Endothelial cell of umbilical vein (primary cell): ENCODE measurements around the gene TTF2. TPM values are rescaled to one million over a fixed set of nuclear protein-coding genes. Genes with fewer than 3 reads are reported as not detected.

Experiments used
- BruUV-seq: library from RNA; stranded (reverse); fragments of 400-500 nt; replicated peaks from 2 replicates; lab custom pipeline; 2021; lab: Mats Ljungman, UMichigan
- CTCF ChIA-PET: fragments of 300-600, 350-600 bp; sonication (Branson Sonifier 250); formaldehyde crosslinking; loops from one replicate; lab custom pipeline; 2021; ENCODE audit warnings: antibody characterized with exemption, inconsistent platforms; lab: Charles Lee
- POLR2A ChIA-PET: fragments of 300-600, 350-600 bp; sonication (Branson Sonifier 250); formaldehyde crosslinking; loops from one replicate; lab custom pipeline; 2021; ENCODE audit warnings: antibody characterized with exemption, inconsistent platforms; lab: Charles Lee
- DNase-seq: peaks from one replicate; pipeline ENCODE4 v3.0.0-alpha.2; 2011; ENCODE audit warnings: low read depth, low spot score
- FAIRE-seq: peaks from 2 replicates; lab custom pipeline; 2011; peaks lifted over from hg19 to GRCh38; lab: Jason Lieb, UNC
- H2AFZ ChIP-seq: 2 replicates; pipeline ENCODE4 v1.6.0; 2012; ENCODE audit warnings: low read depth, low read length, control low read depth, inconsistent platforms
- H3K27ac ChIP-seq: 2 replicates; pipeline ENCODE4 v1.5.1; 2011; ENCODE audit warnings: low read depth, mild to moderate bottlenecking, control low read depth, low read length, moderate library complexity; ENCODE audit not compliant: insufficient read depth
- H3K27me3 ChIP-seq, 2 experiments: 2 replicates each; pipeline versions ENCODE4 v1.6.0 to v1.6.1; 2011; ENCODE audit warnings: low read length in 2 of 2, mixed read lengths in 1 of 2; ENCODE audit not compliant: control insufficient read depth in 2 of 2, insufficient read depth in 2 of 2
- H3K36me3 ChIP-seq, 2 experiments: 2 replicates in 1 of 2; 3 replicates in 1 of 2; pipeline ENCODE4 v1.5.1; 2011; ENCODE audit warnings: low read length in 2 of 2, mild to moderate bottlenecking in 1 of 2, moderate library complexity in 1 of 2; ENCODE audit not compliant: control insufficient read depth in 2 of 2, insufficient read depth in 2 of 2; ENCODE audit errors: extremely low read depth in 1 of 2
- H3K4me1 ChIP-seq: 3 replicates; pipeline ENCODE4 v1.5.1; 2011; ENCODE audit warnings: mild to moderate bottlenecking, low read length; ENCODE audit not compliant: control insufficient read depth, insufficient read depth; ENCODE audit errors: extremely low read depth
- H3K4me2 ChIP-seq: 2 replicates; pipeline ENCODE4 v1.6.1; 2011; ENCODE audit warnings: low read length, control low read depth, mixed read lengths; ENCODE audit not compliant: insufficient read depth
- H3K4me3 ChIP-seq, 3 experiments: fragments of 200-600 bp in 1 of 3; sonication (generic), shearing (Covaris generic) in 1 of 3; replicated peaks in 1 of 3; 2 replicates each; pipeline ENCODE4 v1.5.1; 2011 to 2016; ENCODE audit warnings: control low read depth in 3 of 3, low read length in 3 of 3, mild to moderate bottlenecking in 2 of 3, inconsistent platforms in 1 of 3, low read depth in 1 of 3, moderate library complexity in 1 of 3; ENCODE audit not compliant: insufficient read depth in 1 of 3
- H3K79me2 ChIP-seq: 2 replicates; pipeline ENCODE4 v1.6.0; 2012; ENCODE audit warnings: low read length, inconsistent platforms; ENCODE audit not compliant: control insufficient read depth, insufficient read depth
- H3K9ac ChIP-seq: replicated peaks from 2 replicates; pipeline ENCODE3; 2011; ENCODE audit warnings: low read length, control low read depth; ENCODE audit not compliant: insufficient read depth; ENCODE audit errors: extremely low read depth
- H3K9me1 ChIP-seq: replicated peaks from 3 replicates; pipeline ENCODE4 v1.6.0; 2011; ENCODE audit warnings: mild to moderate bottlenecking, low read length; ENCODE audit not compliant: control insufficient read depth, insufficient read depth; ENCODE audit errors: extremely low read depth
- H3K9me3 ChIP-seq: replicated peaks from 2 replicates; pipeline ENCODE4 v1.5.1; 2012; ENCODE audit warnings: low read length, inconsistent platforms; ENCODE audit not compliant: control insufficient read depth, insufficient read depth
- H4K20me1 ChIP-seq: replicated peaks from 2 replicates; pipeline ENCODE3; 2011; ENCODE audit warnings: mild to moderate bottlenecking, low read length; ENCODE audit not compliant: control insufficient read depth, insufficient read depth; ENCODE audit errors: extremely low read depth
- EZH2 ChIP-seq: IDR thresholded peaks from 2 replicates; pipeline ENCODE4 v1.6.1; 2012; ENCODE audit warnings: borderline replicate concordance, low read depth, mild to moderate bottlenecking, moderate library complexity, low read length, inconsistent platforms; ENCODE audit not compliant: severe bottlenecking
- FOS ChIP-seq: IDR thresholded peaks from 2 replicates; pipeline ENCODE4 v1.6.1; 2011; ENCODE audit warnings: mild to moderate bottlenecking, low read length, moderate library complexity, borderline replicate concordance; ENCODE audit not compliant: insufficient read depth
- GATA2 ChIP-seq: IDR thresholded peaks from 2 replicates; pipeline ENCODE4 v1.7.0; 2011; ENCODE audit warnings: low read depth, mild to moderate bottlenecking, moderate library complexity, mixed read lengths, low read length; ENCODE audit not compliant: insufficient read length, insufficient read depth
- JUN ChIP-seq: IDR thresholded peaks from 2 replicates; pipeline ENCODE4 v1.6.1; 2011; ENCODE audit warnings: borderline replicate concordance, low read depth; ENCODE audit not compliant: insufficient read length, insufficient read depth
- MAX ChIP-seq: IDR thresholded peaks from 2 replicates; pipeline ENCODE4 v1.6.1; 2011; ENCODE audit not compliant: insufficient read depth, insufficient read length
- MYC ChIP-seq: IDR thresholded peaks from one replicate; pipeline ENCODE4 v1.6.1; 2011; ENCODE audit warnings: mild to moderate bottlenecking, low read depth, low read length
- POLR2A ChIP-seq: IDR thresholded peaks from 2 replicates; pipeline ENCODE4 v1.6.1; 2012; ENCODE audit warnings: low read depth, mild to moderate bottlenecking, control low read depth, low read length
- POLR2AphosphoS5 ChIP-seq: IDR thresholded peaks from 2 replicates; pipeline ENCODE4 v1.6.1; 2012; ENCODE audit warnings: low read depth, mild to moderate bottlenecking, control low read depth, low read length, moderate library complexity; ENCODE audit not compliant: insufficient read depth
- dilution Hi-C: fragments of 300-500 bp; cut with MboI; formaldehyde crosslinking; loops from one replicate; pipeline ENCODE4 v1.15.0; 2019; ENCODE audit warnings: low sequenced_read_pairs; ENCODE audit not compliant: extremely low pct_ligation_motif_present
- intact Hi-C: fragments of 100-400 bp; cut with micrococcal nuclease; formaldehyde crosslinking; loops from one replicate; pipeline ENCODE4 v1.10.0; 2022
- polyA plus RNA-seq, 4 experiments: library from polyadenylated mRNA; depleted of rRNA in 3 of 4; stranded (reverse) in 3 of 4; unstranded in 1 of 4; fragments of >200 nt; gene quantifications; 2 replicates each; pipeline versions ENCODE4 v1.2.1 to v1.2.3, GENCODE V29; 2011 to 2012; ENCODE audit warnings: missing spikeins in 1 of 4
- total RNA-seq: library from RNA; stranded (reverse); gene quantifications from 2 replicates; pipeline ENCODE4 v1.2.3, GENCODE V29; 2021
- TF ChIP-seq, protein P1 (sequence below), 2 donors: IDR thresholded peaks; 1 replicate in 1 of 2; 2 replicates in 1 of 2; pipeline ENCODE4 v1.5.1; 2011; ENCODE audit warnings: low read length in 2 of 2, mild to moderate bottlenecking in 2 of 2, moderate library complexity in 2 of 2, control low read depth in 1 of 2, inconsistent platforms in 1 of 2, low read depth in 1 of 2; ENCODE audit not compliant: insufficient read depth in 1 of 2; ENCODE audit errors: extremely low read depth in 1 of 2

The TTF2 gene
- total and polyA plus RNA-seq, 2 donors (not counting 3 experiments of a cell fraction or from before 2014, with no cell fraction given) = 8.8 to 44.4 TPM

- intact Hi-C loops (loop anchor here (10.0 kb wide), 1 partner anchor 745 kb away; no protein-coding TSS in a partner anchor), dilution Hi-C loops (no loop called here)
- CTCF ChIA-PET = no interaction called here
- Histone ChIP-seq H3K9me1 (no peaks in the 10 kb centered on the region), H3K4me2 (no peak overlapping the region), H3K79me2 (no peaks in the 10 kb centered on the region), H3K4me3 (no peak overlapping the region), H3K27me3 (no peaks in the 10 kb centered on the region), H3K36me3 (peaks cover 3 to 6% of the 10 kb centered on the region in 2 experiments), H3K9me3 (no peaks in the 10 kb centered on the region), H3K9ac (no peak overlapping the region), H4K20me1 (no peaks in the 10 kb centered on the region), H2AFZ (no peak overlapping the region), H3K27ac (no peak overlapping the region), H3K4me1 (peaks cover 13% of the 10 kb centered on the region)
- DNase-seq = no peak
- TF ChIP-seq MYC (no peak), POLR2AphosphoS5 (no peak), MAX (no peak), JUN (no peak), GATA2 (no peak), FOS (no peak), EZH2 (no peak), POLR2A (no peak)
- TF ChIP-seq, protein P1, sequence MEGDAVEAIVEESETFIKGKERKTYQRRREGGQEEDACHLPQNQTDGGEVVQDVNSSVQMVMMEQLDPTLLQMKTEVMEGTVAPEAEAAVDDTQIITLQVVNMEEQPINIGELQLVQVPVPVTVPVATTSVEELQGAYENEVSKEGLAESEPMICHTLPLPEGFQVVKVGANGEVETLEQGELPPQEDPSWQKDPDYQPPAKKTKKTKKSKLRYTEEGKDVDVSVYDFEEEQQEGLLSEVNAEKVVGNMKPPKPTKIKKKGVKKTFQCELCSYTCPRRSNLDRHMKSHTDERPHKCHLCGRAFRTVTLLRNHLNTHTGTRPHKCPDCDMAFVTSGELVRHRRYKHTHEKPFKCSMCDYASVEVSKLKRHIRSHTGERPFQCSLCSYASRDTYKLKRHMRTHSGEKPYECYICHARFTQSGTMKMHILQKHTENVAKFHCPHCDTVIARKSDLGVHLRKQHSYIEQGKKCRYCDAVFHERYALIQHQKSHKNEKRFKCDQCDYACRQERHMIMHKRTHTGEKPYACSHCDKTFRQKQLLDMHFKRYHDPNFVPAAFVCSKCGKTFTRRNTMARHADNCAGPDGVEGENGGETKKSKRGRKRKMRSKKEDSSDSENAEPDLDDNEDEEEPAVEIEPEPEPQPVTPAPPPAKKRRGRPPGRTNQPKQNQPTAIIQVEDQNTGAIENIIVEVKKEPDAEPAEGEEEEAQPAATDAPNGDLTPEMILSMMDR (IDR thresholded peaks at IDR 0.05; ENCODE audit: extremely low read depth in 1 of 2, insufficient read depth in 1 of 2, low read depth in 1 of 2, low read length in 2 of 2) = no peak
- BruUV-seq = no TSS peak
- FAIRE-seq = no peak
- POLR2A ChIA-PET = no interaction called here
Measured at GRCh38 chr1:117079737-117080136, 19.6 kb downstream of the TTF2 start.
